H1 (cell line): Measurements from ENCODE around the gene ZNF385B. TPM values are rescaled to one million over a fixed set of nuclear protein-coding genes. Genes with fewer than 3 reads are reported as not detected.

ENCODE experiments used
- CTCF ChIA-PET: fragments of 300-600 bp; sonication (Branson Sonifier 250); formaldehyde crosslinking; loops from one replicate; lab custom pipeline; 2021; ENCODE audit not compliant: partially characterized antibody; lab: Charles Lee
- POLR2A ChIA-PET: fragments of 300-600 bp; sonication (Branson Sonifier 250); formaldehyde crosslinking; loops from one replicate; lab custom pipeline; 2021; ENCODE audit warnings: inconsistent platforms; ENCODE audit not compliant: partially characterized antibody; lab: Charles Lee
- DNase-seq, 2 experiments: peaks; one replicate each; pipeline versions ENCODE4 v3.0.0 to v3.0.0-alpha.2; 2010 to 2022; ENCODE audit warnings: low spot score in 2 of 2, low read depth in 1 of 2, mixed read lengths in 1 of 2
- FAIRE-seq: peaks from 2 replicates; lab custom pipeline; 2011; peaks lifted over from hg19 to GRCh38; lab: Jason Lieb, UNC
- H2AFZ ChIP-seq: 2 replicates; pipeline ENCODE4 v1.8.1; 2012; ENCODE audit warnings: low read length, inconsistent platforms
- H2AK5ac ChIP-seq: 2 replicates; pipeline ENCODE4 v1.6.1; 2013; ENCODE audit warnings: low read depth, low read length
- H2BK120ac ChIP-seq: replicated peaks from 2 replicates; pipeline ENCODE3; 2013; ENCODE audit warnings: low read depth, low read length, inconsistent platforms
- H2BK12ac ChIP-seq: 2 replicates; pipeline ENCODE4 v1.6.1; 2013; ENCODE audit warnings: low read depth, low read length
- H2BK15ac ChIP-seq: 2 replicates; pipeline ENCODE4 v1.6.1; 2013; ENCODE audit warnings: low read length
- H2BK20ac ChIP-seq: 2 replicates; pipeline ENCODE4 v1.6.1; 2013; ENCODE audit warnings: low read length
- H2BK5ac ChIP-seq: 2 replicates; pipeline ENCODE4 v1.6.1; 2013; ENCODE audit warnings: low read depth, low read length
- H3K14ac ChIP-seq: 2 replicates; pipeline ENCODE4 v1.6.1; 2013; ENCODE audit warnings: inconsistent platforms; ENCODE audit not compliant: insufficient read length
- H3K18ac ChIP-seq: 2 replicates; pipeline ENCODE4 v1.6.1; 2013; ENCODE audit warnings: low read length; ENCODE audit errors: extremely low read depth
- H3K23ac ChIP-seq: 2 replicates; pipeline ENCODE4 v1.6.1; 2013; ENCODE audit warnings: inconsistent platforms; ENCODE audit not compliant: insufficient read length
- H3K23me2 ChIP-seq: 2 replicates; pipeline ENCODE4 v1.6.1; 2013; ENCODE audit warnings: low read depth, low read length
- H3K27ac ChIP-seq: 2 replicates; pipeline ENCODE4 v1.6.1; 2011; ENCODE audit warnings: low read depth, low read length, inconsistent platforms
- H3K27me3 ChIP-seq, 4 experiments: replicated peaks in 1 of 4; 1 replicate in 1 of 4; 2 replicates in 3 of 4; pipeline versions ENCODE4 v1.6.1 to v1.8.1; 2011 to 2013; ENCODE audit warnings: low read length in 3 of 4, mild to moderate bottlenecking in 3 of 4, inconsistent platforms in 2 of 4, mixed read lengths in 2 of 4, moderate library complexity in 1 of 4; ENCODE audit not compliant: control insufficient read depth in 3 of 4, insufficient read depth in 3 of 4; ENCODE audit errors: extremely low read depth in 1 of 4
- H3K36me3 ChIP-seq, 4 experiments: 2 replicates each; pipeline versions ENCODE4 v1.6.1 to v1.8.1; 2011 to 2013; ENCODE audit warnings: mild to moderate bottlenecking in 4 of 4, low read length in 3 of 4, moderate library complexity in 2 of 4, control low read depth in 1 of 4, inconsistent platforms in 1 of 4; ENCODE audit not compliant: insufficient read depth in 4 of 4, control insufficient read depth in 2 of 4
- H3K4ac ChIP-seq: replicated peaks from 2 replicates; pipeline ENCODE3; 2013; ENCODE audit warnings: low read length, low read depth, mixed read lengths, inconsistent platforms; ENCODE audit not compliant: insufficient read length
- H3K4me1 ChIP-seq, 4 experiments: replicated peaks in 1 of 4; 1 replicate in 1 of 4; 2 replicates in 3 of 4; pipeline versions ENCODE4 v1.6.1 to v1.8.1; 2011 to 2013; ENCODE audit warnings: low read length in 3 of 4, inconsistent platforms in 2 of 4, mixed read lengths in 1 of 4; ENCODE audit not compliant: insufficient read depth in 4 of 4, control insufficient read depth in 3 of 4
- H3K4me2 ChIP-seq, 2 experiments: 2 replicates each; pipeline versions ENCODE4 v1.6.1 to v1.8.1; 2011 to 2013; ENCODE audit warnings: low read depth in 2 of 2, low read length in 2 of 2, control low read depth in 1 of 2, inconsistent platforms in 1 of 2, mild to moderate bottlenecking in 1 of 2; ENCODE audit not compliant: insufficient read depth in 1 of 2
- H3K4me3 ChIP-seq, 4 experiments: fragments of 200-600, 300-600 bp in 1 of 4; sonication (generic), shearing (Covaris generic), sonication (Bioruptor Twin) in 1 of 4; 2 replicates each; pipeline versions ENCODE4 v1.5.1 to v1.8.1; 2011 to 2016; ENCODE audit warnings: low read length in 4 of 4, low read depth in 3 of 4, control low read depth in 2 of 4, inconsistent platforms in 2 of 4, mild to moderate bottlenecking in 2 of 4, mixed read lengths in 1 of 4, moderate library complexity in 1 of 4; ENCODE audit not compliant: insufficient read depth in 2 of 4; ENCODE audit errors: extremely low read depth in 1 of 4
- H3K56ac ChIP-seq: replicated peaks from 2 replicates; pipeline ENCODE3; 2013; ENCODE audit warnings: low read depth, mild to moderate bottlenecking, mixed read lengths, low read length, inconsistent platforms; ENCODE audit not compliant: insufficient read length
- H3K79me1 ChIP-seq: 2 replicates; pipeline ENCODE4 v1.6.1; 2013; ENCODE audit warnings: low read depth, low read length, control low read depth
- H3K79me2 ChIP-seq, 2 experiments: 2 replicates each; pipeline versions ENCODE4 v1.6.1 to v1.8.1; 2012 to 2013; ENCODE audit warnings: low read length in 2 of 2, mild to moderate bottlenecking in 2 of 2, inconsistent platforms in 1 of 2; ENCODE audit not compliant: insufficient read depth in 2 of 2, control insufficient read depth in 1 of 2
- H3K9ac ChIP-seq, 4 experiments: replicated peaks in 1 of 4; 1 replicate in 1 of 4; 2 replicates in 3 of 4; pipeline versions ENCODE4 v1.6.1 to v1.8.1; 2011 to 2013; ENCODE audit warnings: low read depth in 3 of 4, low read length in 3 of 4, control low read depth in 2 of 4, mild to moderate bottlenecking in 2 of 4, moderate library complexity in 2 of 4, inconsistent platforms in 1 of 4; ENCODE audit errors: extremely low read depth in 1 of 4
- H3K9me3 ChIP-seq, 2 experiments: 2 replicates each; pipeline versions ENCODE4 v1.6.1 to v1.8.1; 2012 to 2013; ENCODE audit warnings: mild to moderate bottlenecking in 2 of 2, moderate library complexity in 2 of 2, control low read depth in 1 of 2, inconsistent platforms in 1 of 2, low read depth in 1 of 2, low read length in 1 of 2, mixed read lengths in 1 of 2; ENCODE audit not compliant: insufficient read depth in 2 of 2
- H4K20me1 ChIP-seq, 2 experiments: replicated peaks in 1 of 2; 2 replicates each; pipeline versions ENCODE3 to v1.8.1; 2011 to 2013; ENCODE audit warnings: inconsistent platforms in 2 of 2, low read length in 2 of 2, mild to moderate bottlenecking in 1 of 2; ENCODE audit not compliant: insufficient read depth in 2 of 2, control insufficient read depth in 1 of 2
- H4K5ac ChIP-seq: 2 replicates; pipeline ENCODE4 v1.6.1; 2013; ENCODE audit warnings: low read length, low read depth, mixed read lengths, inconsistent platforms; ENCODE audit not compliant: insufficient read length
- H4K8ac ChIP-seq: 2 replicates; pipeline ENCODE4 v1.8.0; 2013; ENCODE audit warnings: mild to moderate bottlenecking, moderate library complexity, low read length, inconsistent platforms; ENCODE audit not compliant: insufficient read depth; ENCODE audit errors: extremely low read depth
- H4K91ac ChIP-seq: replicated peaks from 2 replicates; pipeline ENCODE3; 2013; ENCODE audit warnings: low read length, mixed read lengths, inconsistent platforms; ENCODE audit not compliant: insufficient read length
- BCL11A ChIP-seq, 2 experiments: IDR thresholded peaks; one replicate each; pipeline ENCODE4 v1.6.1; 2011; ENCODE audit warnings: low read depth in 2 of 2, low read length in 2 of 2, mild to moderate bottlenecking in 2 of 2
- BRCA1 ChIP-seq: IDR thresholded peaks from 2 replicates; pipeline ENCODE4 v1.6.1; 2012; ENCODE audit warnings: low read depth, low read length, improper control_type of control experiment
- CBX5 ChIP-seq: fragments of 300-800, 300-1000 bp; sonication (generic); IDR thresholded peaks from 2 replicates; pipeline ENCODE4 v1.7.1; 2016; ENCODE audit warnings: antibody characterized with exemption, low read length, low read depth
- CEBPB ChIP-seq: IDR thresholded peaks from 2 replicates; pipeline ENCODE4 v1.6.1; 2012; ENCODE audit warnings: low read depth, low read length
- CHD2 ChIP-seq: IDR thresholded peaks from 2 replicates; pipeline ENCODE4 v1.6.1; 2012; ENCODE audit warnings: low read length, improper control_type of control experiment
- FOSL1 ChIP-seq: IDR thresholded peaks from 2 replicates; pipeline ENCODE4 v1.6.1; 2011; ENCODE audit warnings: mild to moderate bottlenecking, low read depth, low read length, moderate library complexity; ENCODE audit not compliant: insufficient read depth
- GABPA ChIP-seq: IDR thresholded peaks from 2 replicates; pipeline ENCODE4 v1.6.1; 2011; ENCODE audit warnings: mild to moderate bottlenecking, low read length, moderate library complexity, borderline replicate concordance; ENCODE audit not compliant: insufficient read depth
- JUND ChIP-seq: IDR thresholded peaks from 2 replicates; pipeline ENCODE4 v1.6.1; 2011; ENCODE audit warnings: mild to moderate bottlenecking, improper control_type of control experiment, low read length
- POLR2AphosphoS5 ChIP-seq: IDR thresholded peaks from 2 replicates; pipeline ENCODE4 v1.6.1; 2011; ENCODE audit warnings: low read depth, low read length
- SAP30 ChIP-seq: fragments of 300-600 bp; sonication (generic); IDR thresholded peaks from 2 replicates; pipeline ENCODE4 v1.7.1; 2012; ENCODE audit warnings: low read length, moderate library complexity, mild to moderate bottlenecking, inconsistent platforms; ENCODE audit not compliant: insufficient read depth, insufficient replicate concordance
- SIN3A ChIP-seq, 2 experiments: IDR thresholded peaks in 1 of 2; conservative IDR thresholded peaks in 1 of 2; 2 replicates each; pipeline ENCODE4 v1.6.1; 2011 to 2012; ENCODE audit warnings: low read length in 2 of 2, improper control_type of control experiment in 1 of 2, low read depth in 1 of 2, mild to moderate bottlenecking in 1 of 2
- SP2 ChIP-seq: IDR thresholded peaks from 2 replicates; pipeline ENCODE4 v1.6.1; 2012; ENCODE audit warnings: mild to moderate bottlenecking, low read length, inconsistent platforms
- YY1 ChIP-seq: IDR thresholded peaks from 2 replicates; pipeline ENCODE4 v1.6.1; 2011; ENCODE audit warnings: low read depth, mild to moderate bottlenecking, low read length
- WGBS, 2 experiments: shearing (Covaris generic) in 1 of 2; methylation state at CpG; one replicate each; pipeline versions ENCODE4 v1.1.6 to v1.1.7; 2013 to 2015; ENCODE audit warnings: low lambda C conversion rate in 2 of 2, mixed read lengths in 2 of 2, inconsistent platforms in 1 of 2, low coverage in 1 of 2, missing lambda C conversion rate in 1 of 2; ENCODE audit not compliant: insufficient replicate concordance in 2 of 2, insufficient coverage in 1 of 2, insufficient read length in 1 of 2; ENCODE audit errors: extremely low coverage in 1 of 2, missing lambda C conversion rate in 1 of 2; 5-methylcytosine and 5-hydroxymethylcytosine counted together
- polyA plus RNA-seq, 7 experiments: library from polyadenylated mRNA; depleted of rRNA in 3 of 7; stranded (reverse) in 5 of 7; unstranded in 2 of 7; fragments of >200 nt in 5 of 7; fragments of 200-250 nt in 2 of 7; gene quantifications; 1 replicate in 5 of 7; 2 replicates in 1 of 7; 4 replicates in 1 of 7; pipeline versions ENCODE4 v1.2.1 to v1.2.3, GENCODE V29; 2011 to 2013; ENCODE audit warnings: missing spikeins in 2 of 7, mixed read lengths in 2 of 7
- total RNA-seq: library from RNA; stranded (reverse); fragmentation: NEBNext Ultra II Directional; extraction: Animal tissue kit (Norgen Biotek cat#: 25700); gene quantifications from 2 replicates; pipeline ENCODE4 v1.2.1, GENCODE V29; 2021

ZNF385B gene
- total and polyA plus RNA-seq, 2 of the 8 experiments (the other 6 are each of a cell fraction or from before 2014, with no cell fraction given): 1.1 to 3.7 TPM

- Histone ChIP-seq H2AK5ac (no peak overlapping the region), H3K56ac (no peak overlapping the region), H3K4me3 (no peak overlapping the region), H4K5ac (no peak overlapping the region)
- POLR2A ChIA-PET: interaction anchor here (0.7 kb wide), 2 partner anchors 9 to 350 kb away, joined by 3 to 4 read pairs; no protein-coding TSS in a partner anchor
- no peak for FAIRE-seq
- no peak for TF ChIP-seq SIN3A (conservative IDR thresholded peaks at IDR 0.05 in 1 of 2, IDR thresholded peaks at IDR 0.05 in 1 of 2; ENCODE audit: low read depth in 1 of 2, low read length in 2 of 2)
- TF ChIP-seq SAP30: no peak
- TF ChIP-seq GABPA: no peak
- no peak for TF ChIP-seq POLR2AphosphoS5
- no peak for TF ChIP-seq BRCA1
- TF ChIP-seq JUND: no peak
- no peak for TF ChIP-seq FOSL1
- TF ChIP-seq CEBPB: no peak
- no peak for TF ChIP-seq BCL11A (IDR thresholded peaks at IDR 0.05; ENCODE audit: low read depth in 2 of 2, low read length in 2 of 2)
- TF ChIP-seq SP2: no peak
- no peak for TF ChIP-seq CHD2
- TF ChIP-seq CBX5: no peak
- no peak for TF ChIP-seq YY1
- TF ChIP-seq, all 59 proteins: peak for 0
- Histone ChIP-seq H3K4me1 (peaks cover 0 to 4% (median 0%) of the 10 kb centered on the region in 4 experiments; a peak in 1 of 7 replicates), H2BK20ac (no peak overlapping the region), H3K36me3 (no peaks in the 10 kb centered on the region), H3K27me3 (no peaks in the 10 kb centered on the region), H3K4me2 (no peak overlapping the region), H3K23ac (no peak overlapping the region), H2AFZ (no peak overlapping the region), H3K79me1 (no peaks in the 10 kb centered on the region), H4K91ac (no peak overlapping the region), H3K9ac (no peak overlapping the region), H2BK120ac (no peak overlapping the region), H3K14ac (no peak overlapping the region), H3K9me3 (no peaks in the 10 kb centered on the region), H2BK12ac (no peak overlapping the region), H4K20me1 (no peaks in the 10 kb centered on the region), H2BK15ac (no peak overlapping the region), H4K8ac (no peak overlapping the region), H3K79me2 (no peaks in the 10 kb centered on the region), H3K18ac (no peak overlapping the region), H3K4ac (no peak overlapping the region), H3K23me2 (no peaks in the 10 kb centered on the region), H3K27ac (no peak overlapping the region), H2BK5ac (no peak overlapping the region)
- 84% methylated on average over 4 of the region's 4 CpGs; no CpG with 5 or more reads in 1 of the 2 experiments for WGBS, 2 experiments
- DNase-seq: no peak
- CTCF ChIA-PET: interaction anchor here (1.0 to 4.7 kb wide), 8 partner anchors 9 to 501 kb away, joined by 3 to 34 read pairs (median 5); no protein-coding TSS in a partner anchor
These were observed 426.4 kb downstream of the ZNF385B start for GRCh38 chr2:179435000-179435399.
